HL-60/S4 (cell line): ENCODE results near the gene TBC1D5.

Experiments used
- in situ Hi-C: fragments of 300-500 bp; cut with MboI; formaldehyde crosslinking; loops from 2 replicates; pipeline ENCODE4 v1.14.3; 2022; ENCODE audit warnings: low sequenced_read_pairs

TBC1D5 gene

GRCh38 chr3:17195856-17196604 lies 546.4 kb downstream of the TBC1D5 start:
- in situ Hi-C loops, result no loop called here

GRCh38 chr3:17195192-17195611 lies 547.2 kb downstream of the TBC1D5 start:
- in situ Hi-C loops, result no loop called here

GRCh38 chr3:17194116-17194515 lies 548.3 kb downstream of the TBC1D5 start:
- in situ Hi-C loops, result no loop called here

GRCh38 chr3:17192995-17193394 lies 549.4 kb downstream of the TBC1D5 start:
- in situ Hi-C loops, result no loop called here

GRCh38 chr3:17190353-17191078 lies 551.9 kb downstream of the TBC1D5 start:
- in situ Hi-C loops, result no loop called here

- in situ Hi-C loops, result no loop called here
Measured at GRCh38 chr3:17188378-17188777, 554.1 kb downstream of the TBC1D5 start.

GRCh38 chr3:17187589-17188184 lies 554.7 kb downstream of the TBC1D5 start:
- in situ Hi-C loops, result no loop called here

GRCh38 chr3:17183951-17184550 lies 558.4 kb downstream of the TBC1D5 start:
- in situ Hi-C loops, result no loop called here

GRCh38 chr3:17182166-17182565 lies 560.3 kb downstream of the TBC1D5 start:
- in situ Hi-C loops, result no loop called here

- in situ Hi-C loops, result no loop called here
Measured at GRCh38 chr3:17181413-17181907, 561.0 kb downstream of the TBC1D5 start.

- in situ Hi-C loops, result no loop called here
Measured at GRCh38 chr3:17179381-17180205, 562.8 kb downstream of the TBC1D5 start.

- in situ Hi-C loops, result no loop called here
Measured at GRCh38 chr3:17176757-17177156, 565.7 kb downstream of the TBC1D5 start.

- in situ Hi-C loops, result no loop called here
Measured at GRCh38 chr3:17175187-17175807, 567.1 kb downstream of the TBC1D5 start.

- in situ Hi-C loops, result no loop called here
Measured at GRCh38 chr3:17166369-17166768, 576.1 kb downstream of the TBC1D5 start.

- in situ Hi-C loops, result no loop called here
Measured at GRCh38 chr3:17162116-17162515, 580.3 kb downstream of the TBC1D5 start.

GRCh38 chr3:17160597-17160996 lies 581.8 kb downstream of the TBC1D5 start:
- in situ Hi-C loops, result no loop called here

- in situ Hi-C loops, result no loop called here
Measured at GRCh38 chr3:17158941-17159682, 583.3 kb downstream of the TBC1D5 start.

- in situ Hi-C loops, result no loop called here
Measured at GRCh38 chr3:17157713-17158112, 584.7 kb downstream of the TBC1D5 start.

- in situ Hi-C loops, result no loop called here
Measured at GRCh38 chr3:17156864-17157263, 585.6 kb downstream of the TBC1D5 start.
